CD8-positive, alpha-beta memory T cell (primary cell): ENCODE results near the gene STX19. TPM values are rescaled to one million over a fixed set of nuclear protein-coding genes. Genes with fewer than 3 reads are reported as not detected.
"Not testable (repeated sequence)": the region's sequence is repeated elsewhere in the genome, so short reads cannot be mapped to it uniquely, and the experiment has no call there.

Experiments used
- CTCF ChIA-PET: fragments of 350-600 bp; sonication (Branson Sonifier 250); formaldehyde crosslinking; loops from one replicate; lab custom pipeline; 2021; ENCODE audit warnings: antibody characterized with exemption; lab: Charles Lee
- POLR2A ChIA-PET: fragments of 350-600 bp; sonication (Branson Sonifier 250); formaldehyde crosslinking; loops from one replicate; lab custom pipeline; 2021; ENCODE audit warnings: antibody characterized with exemption; lab: Charles Lee
- DNase-seq, 5 donors: peaks; one replicate each; pipeline versions ENCODE4 v3.0.0 to v3.0.0-alpha.2; 2020 to 2022; ENCODE audit warnings: mixed read lengths in 1 of 5
- H3K27ac ChIP-seq: one replicate; pipeline ENCODE4 v1.7.0; 2013; ENCODE audit warnings: low read depth, mild to moderate bottlenecking, low read length, moderate library complexity
- H3K27me3 ChIP-seq: 2 replicates; pipeline ENCODE4 v1.7.0; 2013; ENCODE audit warnings: low read length, mild to moderate bottlenecking; ENCODE audit not compliant: insufficient read depth, poor library complexity, severe bottlenecking
- H3K36me3 ChIP-seq: 2 replicates; pipeline ENCODE4 v1.7.0; 2013; ENCODE audit warnings: mild to moderate bottlenecking, low read length, moderate library complexity; ENCODE audit not compliant: insufficient read depth
- H3K4me1 ChIP-seq: 2 replicates; pipeline ENCODE4 v1.7.0; 2013; ENCODE audit warnings: mild to moderate bottlenecking, low read length, moderate library complexity; ENCODE audit not compliant: insufficient read depth
- H3K4me3 ChIP-seq: 2 replicates; pipeline ENCODE4 v1.7.0; 2013; ENCODE audit warnings: mild to moderate bottlenecking, low read length
- H3K9me3 ChIP-seq: 2 replicates; pipeline ENCODE4 v1.7.0; 2013; ENCODE audit warnings: mild to moderate bottlenecking, low read length
- H3K27ac Mint-ChIP-seq, 8 donors: one replicate each; pipeline ENCODE4 v1.8.0; 2020 to 2021; ENCODE audit warnings: mixed read lengths in 8 of 8, mild to moderate bottlenecking in 6 of 8, inconsistent platforms in 3 of 8, moderate library complexity in 3 of 8
- H3K27me3 Mint-ChIP-seq, 2 donors: one replicate each; pipeline ENCODE4 v1.8.0; 2020 to 2021; ENCODE audit warnings: mixed read lengths in 2 of 2, mild to moderate bottlenecking in 1 of 2, moderate library complexity in 1 of 2
- H3K36me3 Mint-ChIP-seq, 3 donors: one replicate each; pipeline ENCODE4 v1.8.0; 2020 to 2021; ENCODE audit warnings: mixed read lengths in 3 of 3, inconsistent platforms in 1 of 3, mild to moderate bottlenecking in 1 of 3
- H3K4me1 Mint-ChIP-seq, 3 donors: one replicate each; pipeline ENCODE4 v1.8.0; 2020 to 2021; ENCODE audit warnings: mixed read lengths in 3 of 3, inconsistent platforms in 1 of 3, mild to moderate bottlenecking in 1 of 3
- H3K4me3 Mint-ChIP-seq, 7 donors: one replicate each; pipeline ENCODE4 v1.8.0; 2020 to 2021; ENCODE audit warnings: mixed read lengths in 7 of 7, mild to moderate bottlenecking in 6 of 7, moderate library complexity in 4 of 7, inconsistent platforms in 2 of 7
- H3K9me3 Mint-ChIP-seq, 5 donors: one replicate each; pipeline ENCODE4 v1.8.0; 2020 to 2022; ENCODE audit warnings: mixed read lengths in 5 of 5, mild to moderate bottlenecking in 3 of 5, moderate library complexity in 2 of 5, inconsistent platforms in 1 of 5
- polyA plus RNA-seq: library from polyadenylated mRNA; unstranded; fragments of 300-500 nt; fragmentation: Illumina TruSeq; gene quantifications from one replicate; pipeline ENCODE4 v1.2.3, GENCODE V29; 2021
- total RNA-seq, 2 experiments: library from RNA; stranded (reverse); gene quantifications; one replicate each; pipeline ENCODE4 v1.2.3, GENCODE V29; 2021

STX19 gene
- total and polyA plus RNA-seq, 3 experiments from 2014 or later: not detected

GRCh38 chr3:94050546-94050945 lies 22.1 kb upstream of the STX19 start:
- no peaks in the 10 kb centered on the region for H3K9me3 ChIP-seq
- H3K4me3 ChIP-seq: no peak overlapping the region
- H3K4me1 Mint-ChIP-seq: no peaks in the 10 kb centered on the region
- no peak overlapping the region for H3K4me3 Mint-ChIP-seq
- DNase-seq: no peak
- H3K27ac ChIP-seq: no peak overlapping the region
- CTCF ChIA-PET: interaction anchor here (0.8 to 2.7 kb wide), 2 partner anchors 12 to 45 kb away, joined by 3 to 9 read pairs; partner anchors contain the start of genes DHFR2 and NSUN3
- no peak overlapping the region for H3K27ac Mint-ChIP-seq
- no peaks in the 10 kb centered on the region for H3K27me3 Mint-ChIP-seq
- H3K36me3 Mint-ChIP-seq: peaks cover 0 to 7% (median 5%) of the 10 kb centered on the region in 3 donors
- H3K9me3 Mint-ChIP-seq: no peaks in the 10 kb centered on the region
- H3K27me3 ChIP-seq: no peaks in the 10 kb centered on the region
- POLR2A ChIA-PET: no interaction called here
- H3K4me1 ChIP-seq: no peaks in the 10 kb centered on the region
- no peaks in the 10 kb centered on the region for H3K36me3 ChIP-seq

DNA sequence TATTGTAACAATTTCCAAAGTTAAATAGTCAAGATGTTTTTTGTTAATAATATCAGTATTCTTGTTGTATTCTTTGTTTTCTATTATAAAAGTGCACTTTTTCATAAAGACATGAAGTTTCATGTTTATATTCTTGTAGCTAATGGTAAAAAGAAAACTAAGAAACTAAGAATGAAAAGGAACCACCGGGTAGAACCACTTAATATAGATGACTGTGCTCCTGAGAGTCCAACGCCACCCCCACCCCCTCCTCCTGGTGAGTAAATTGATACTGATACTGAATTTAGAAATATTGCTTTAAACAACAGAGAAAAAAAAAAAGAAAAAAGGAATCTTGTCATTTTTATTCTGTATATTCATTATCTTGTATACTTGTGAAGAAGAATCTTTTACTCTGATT lies 20.9 kb upstream of the STX19 start:
- ChIA-PET CTCF (interaction anchor here (1.3 to 2.7 kb wide), 2 partner anchors 14 to 20 kb away, joined by 3 to 9 read pairs; partner anchors contain the start of genes DHFR2 and NSUN3), POLR2A (no interaction called here)
- DNase-seq: no peak
- H3K4me3 Mint-ChIP-seq: no peak overlapping the region
- H3K27me3 Mint-ChIP-seq: no peaks in the 10 kb centered on the region
- H3K4me1 ChIP-seq: no peaks in the 10 kb centered on the region
- H3K27ac ChIP-seq: no peak overlapping the region
- H3K9me3 ChIP-seq: no peaks in the 10 kb centered on the region
- H3K4me3 ChIP-seq: no peak overlapping the region
- no peaks in the 10 kb centered on the region for H3K9me3 Mint-ChIP-seq
- no peak overlapping the region for H3K27ac Mint-ChIP-seq
- H3K36me3 Mint-ChIP-seq: peaks cover 0 to 13% (median 5%) of the 10 kb centered on the region in 3 donors
- no peaks in the 10 kb centered on the region for H3K36me3 ChIP-seq
- H3K4me1 Mint-ChIP-seq: no peaks in the 10 kb centered on the region
- H3K27me3 ChIP-seq: no peaks in the 10 kb centered on the region

- peak overlapping the region in 1 of 8 donors; percentile 54 for H3K27ac Mint-ChIP-seq
- H3K36me3 ChIP-seq: no peaks in the 10 kb centered on the region
Measured at GRCh38 chr3:94046533-94046932, 18.1 kb upstream of the STX19 start.

DNA sequence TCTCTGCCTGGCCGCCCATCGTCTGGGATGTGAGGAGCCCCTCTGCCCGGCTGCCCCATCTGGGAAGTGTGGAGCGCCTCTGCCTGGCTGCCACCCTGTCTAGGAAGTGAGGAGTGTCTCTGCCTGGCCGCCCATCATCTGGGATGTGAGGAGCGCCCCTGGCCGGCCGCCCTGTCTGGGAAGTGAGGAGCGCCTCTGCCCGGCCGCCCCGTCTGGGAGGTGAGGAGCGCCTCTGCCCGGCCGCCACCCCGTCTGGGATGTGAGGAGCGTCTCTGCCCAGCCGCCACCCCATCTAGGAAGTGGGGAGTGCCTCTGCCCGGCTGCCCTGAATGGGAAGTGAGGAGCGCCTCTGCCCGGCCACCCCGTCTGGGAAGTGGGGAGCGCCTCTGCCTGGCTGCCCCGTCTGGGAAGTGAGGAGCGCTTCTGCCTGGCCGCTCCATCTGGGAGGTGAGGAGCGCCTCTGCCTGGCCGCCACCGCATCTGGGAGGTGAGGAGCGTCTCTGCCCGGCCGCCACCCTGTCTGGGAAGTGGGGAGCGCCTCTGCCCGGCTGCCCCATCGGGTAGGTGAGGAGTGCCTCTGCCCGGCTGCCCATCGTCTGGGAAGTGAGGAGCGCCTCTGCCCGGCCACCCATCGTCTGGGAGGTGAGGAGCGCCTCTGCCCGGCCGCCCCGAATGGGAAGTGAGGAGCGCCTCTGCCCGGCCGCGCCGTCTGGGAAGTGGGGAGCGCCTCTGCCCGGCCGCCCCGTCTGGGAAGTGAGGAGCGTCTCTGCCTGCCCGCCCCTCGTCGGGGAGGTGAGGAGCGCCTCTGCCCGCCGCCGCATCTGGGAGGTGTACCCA lies 15.9 kb upstream of the STX19 start:
- H3K9me3 ChIP-seq, H3K4me1 ChIP-seq, H3K27me3 ChIP-seq, H3K27me3 Mint-ChIP-seq, H3K4me3 ChIP-seq, H3K4me1 Mint-ChIP-seq, DNase-seq, H3K4me3 Mint-ChIP-seq, POLR2A ChIA-PET, CTCF ChIA-PET, H3K27ac ChIP-seq, H3K36me3 ChIP-seq, H3K9me3 Mint-ChIP-seq: not testable (repeated sequence)
- Mint-ChIP-seq H3K36me3 (peaks cover 0 to 14% (median 3%) of the 10 kb centered on the region in 3 donors), H3K27ac (peak overlapping the region in 1 of 8 donors; percentile 85)

More at GRCh38 chr3:94046533-94046932, 18.1 kb upstream of the STX19 start:
- Mint-ChIP-seq H3K4me3 (no peak overlapping the region), H3K36me3 (peaks cover 0 to 13% (median 4%) of the 10 kb centered on the region in 3 donors), H3K4me1 (peaks cover 0 to 2% (median 0%) of the 10 kb centered on the region in 3 donors), H3K9me3 (no peaks in the 10 kb centered on the region), H3K27me3 (no peaks in the 10 kb centered on the region)
- CTCF ChIA-PET: no interaction called here
- POLR2A ChIA-PET: no interaction called here
- DNase-seq: no peak
- Histone ChIP-seq H3K27ac (no peak overlapping the region), H3K4me3 (no peak overlapping the region), H3K9me3 (no peaks in the 10 kb centered on the region), H3K4me1 (no peaks in the 10 kb centered on the region), H3K27me3 (no peaks in the 10 kb centered on the region)

DNA sequence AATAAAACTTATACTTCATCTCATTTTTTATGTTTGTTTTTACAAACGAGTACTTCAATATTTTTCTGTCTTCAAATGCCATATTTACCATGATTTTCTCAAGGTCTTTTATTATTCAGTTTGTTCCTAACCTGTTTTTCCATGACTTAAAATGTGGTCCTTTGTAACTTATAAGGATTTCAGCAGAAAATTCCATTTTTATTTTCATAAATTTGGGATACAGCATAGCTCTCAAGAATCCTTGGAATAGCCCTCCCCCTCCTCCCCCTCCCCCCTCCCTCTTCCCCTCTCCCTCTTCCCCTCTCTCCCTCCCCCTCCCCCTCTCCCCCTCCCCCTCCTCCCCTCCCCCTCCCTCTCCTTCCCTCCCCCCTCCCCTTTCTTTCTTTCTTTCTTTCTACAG lies 14.9 kb upstream of the STX19 start:
- CTCF ChIA-PET: no interaction called here
- Mint-ChIP-seq H3K4me3 (no peak overlapping the region), H3K27ac (no peak overlapping the region)

DNA sequence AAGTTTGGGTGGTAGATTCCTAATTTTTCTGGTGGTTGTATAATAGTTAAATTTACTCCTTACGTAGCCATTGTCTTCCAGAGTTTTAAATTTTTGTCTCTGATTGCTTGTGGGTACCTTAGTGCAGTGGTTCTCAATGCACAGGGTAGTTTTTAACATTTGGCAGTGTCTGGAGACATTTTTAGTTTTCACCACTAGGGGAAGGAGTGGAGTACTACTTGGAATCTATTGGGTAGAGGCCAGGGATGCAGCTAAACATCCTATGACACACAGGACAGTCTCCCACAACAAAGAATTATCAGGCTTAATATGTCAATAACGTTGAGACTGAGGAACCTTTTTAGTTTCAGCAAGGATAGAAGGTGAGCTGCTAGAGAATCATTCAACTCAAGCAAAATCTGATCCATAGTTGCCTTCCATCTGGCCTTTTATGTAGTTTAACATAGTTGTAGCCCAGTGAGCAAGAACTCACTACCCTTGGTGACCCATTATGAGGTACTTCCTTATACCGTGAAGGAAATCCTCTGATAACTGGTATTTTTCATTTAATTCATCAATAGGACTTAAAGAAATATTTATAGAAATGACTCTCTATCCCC lies 8.6 kb upstream of the STX19 start:
- Histone ChIP-seq H3K27me3 (no peaks in the 10 kb centered on the region), H3K27ac (no peak overlapping the region), H3K36me3 (no peaks in the 10 kb centered on the region), H3K9me3 (no peaks in the 10 kb centered on the region), H3K4me3 (no peak overlapping the region), H3K4me1 (no peaks in the 10 kb centered on the region)
- Mint-ChIP-seq H3K27me3 (no peaks in the 10 kb centered on the region), H3K4me3 (no peak overlapping the region), H3K36me3 (peaks cover 2 to 7% (median 3%) of the 10 kb centered on the region in 3 donors), H3K4me1 (no peaks in the 10 kb centered on the region), H3K27ac (no peak overlapping the region), H3K9me3 (no peaks in the 10 kb centered on the region)
- ChIA-PET CTCF (no interaction called here), POLR2A (no interaction called here)
- no peak for DNase-seq

More for the DNA sequence above, 14.9 kb upstream of the STX19 start:
- no peaks in the 10 kb centered on the region for H3K36me3 ChIP-seq
- Mint-ChIP-seq H3K4me1 (peaks cover 0 to 2% (median 0%) of the 10 kb centered on the region in 3 donors), H3K36me3 (peaks cover 0 to 15% (median 2%) of the 10 kb centered on the region in 3 donors), H3K9me3 (no peaks in the 10 kb centered on the region), H3K27me3 (no peaks in the 10 kb centered on the region)
- no peaks in the 10 kb centered on the region for H3K27me3 ChIP-seq
- DNase-seq: no peak
- H3K4me1 ChIP-seq: no peaks in the 10 kb centered on the region
- no peak overlapping the region for H3K4me3 ChIP-seq
- POLR2A ChIA-PET: no interaction called here
- no peaks in the 10 kb centered on the region for H3K9me3 ChIP-seq
- H3K27ac ChIP-seq: no peak overlapping the region

GRCh38 chr3:94026623-94027022 lies 1.8 kb downstream of the STX19 start:
- peaks cover 0 to 1% (median under 1%) of the 10 kb centered on the region in 3 donors for H3K36me3 Mint-ChIP-seq
- Histone ChIP-seq H3K36me3 (no peaks in the 10 kb centered on the region), H3K27me3 (no peaks in the 10 kb centered on the region), H3K9me3 (no peaks in the 10 kb centered on the region), H3K4me1 (no peaks in the 10 kb centered on the region), H3K27ac (no peak overlapping the region), H3K4me3 (no peak overlapping the region)
- no peak overlapping the region for H3K27ac Mint-ChIP-seq
- DNase-seq: no peak
- no peaks in the 10 kb centered on the region for H3K9me3 Mint-ChIP-seq
- no peaks in the 10 kb centered on the region for H3K4me1 Mint-ChIP-seq
- no peak overlapping the region for H3K4me3 Mint-ChIP-seq
- POLR2A ChIA-PET: no interaction called here
- CTCF ChIA-PET: interaction anchor here (1.4 kb wide), 1 partner anchor 9 kb away, joined by 3 read pairs; no protein-coding TSS in a partner anchor
- no peaks in the 10 kb centered on the region for H3K27me3 Mint-ChIP-seq

DNA sequence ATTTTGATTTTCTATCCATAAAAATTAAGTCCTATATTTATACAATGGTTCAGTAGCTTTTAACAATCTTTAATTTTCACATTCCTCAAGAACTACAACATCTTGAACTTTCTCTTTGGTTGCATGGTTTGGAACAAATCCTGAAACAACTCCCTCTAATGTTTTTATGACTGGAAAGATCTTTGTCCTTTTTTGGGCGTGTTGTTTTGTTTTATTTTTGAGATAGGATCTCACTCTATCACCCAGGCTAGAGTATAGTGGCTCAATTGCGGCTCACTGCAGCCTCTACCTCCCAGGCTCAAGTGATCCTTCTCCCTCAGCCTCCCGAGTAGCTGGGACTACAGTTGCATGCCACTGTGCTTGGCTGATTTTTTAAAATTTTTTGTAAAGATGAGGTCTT lies 4.0 kb downstream of the STX19 start:
- Histone ChIP-seq H3K4me3 (no peak overlapping the region), H3K9me3 (no peaks in the 10 kb centered on the region), H3K4me1 (no peaks in the 10 kb centered on the region), H3K27ac (no peak overlapping the region), H3K27me3 (no peaks in the 10 kb centered on the region), H3K36me3 (no peaks in the 10 kb centered on the region)
- ChIA-PET POLR2A (no interaction called here), CTCF (no interaction called here)
- H3K4me1 Mint-ChIP-seq: no peaks in the 10 kb centered on the region
- no peaks in the 10 kb centered on the region for H3K9me3 Mint-ChIP-seq
- H3K4me3 Mint-ChIP-seq: no peak overlapping the region
- no peaks in the 10 kb centered on the region for H3K36me3 Mint-ChIP-seq
- H3K27me3 Mint-ChIP-seq: no peaks in the 10 kb centered on the region
- no peak for DNase-seq
- H3K27ac Mint-ChIP-seq: no peak overlapping the region
